ENCODE measurements around the gene PRKAG2.

GRCh38 chr7:151707105-151707469, 169.8 kb downstream of the PRKAG2 start:
- TF ChIP-seq CTCF (IDR thresholded peaks at IDR 0.05) (no peak), ZFX (IDR thresholded peaks at IDR 0.05; ENCODE audit: borderline replicate concordance) (no peak)
